GM15510 (cell line): ENCODE results near the gene FAM216B.

ENCODE experiments used
- POLR2A ChIP-seq: IDR thresholded peaks from 3 replicates; pipeline ENCODE4 v1.6.1; 2011; ENCODE audit warnings: borderline replicate concordance; ENCODE audit not compliant: insufficient read length; ENCODE audit errors: extremely low read depth

The FAM216B gene

DNA sequence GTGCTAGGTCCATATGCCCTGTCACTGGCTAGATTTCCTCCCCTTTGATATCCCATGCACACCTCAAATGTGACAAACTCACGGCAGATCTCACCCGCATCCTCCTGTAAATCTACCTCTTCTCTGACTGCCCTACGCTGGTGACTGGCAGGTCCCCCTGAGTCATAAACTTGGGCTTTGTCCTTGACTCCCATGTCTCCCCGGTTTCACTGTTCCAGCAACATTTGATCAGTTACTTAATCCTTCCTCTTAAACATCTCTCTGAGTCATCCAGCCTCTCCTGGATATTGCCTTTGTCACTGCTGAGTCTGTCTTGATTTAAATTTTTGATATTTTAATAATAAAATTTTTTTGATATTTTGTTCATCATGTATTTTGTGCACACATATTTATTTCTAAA, 26.5 kb downstream of the FAM216B start:
- TF ChIP-seq POLR2A, result no peak

DNA sequence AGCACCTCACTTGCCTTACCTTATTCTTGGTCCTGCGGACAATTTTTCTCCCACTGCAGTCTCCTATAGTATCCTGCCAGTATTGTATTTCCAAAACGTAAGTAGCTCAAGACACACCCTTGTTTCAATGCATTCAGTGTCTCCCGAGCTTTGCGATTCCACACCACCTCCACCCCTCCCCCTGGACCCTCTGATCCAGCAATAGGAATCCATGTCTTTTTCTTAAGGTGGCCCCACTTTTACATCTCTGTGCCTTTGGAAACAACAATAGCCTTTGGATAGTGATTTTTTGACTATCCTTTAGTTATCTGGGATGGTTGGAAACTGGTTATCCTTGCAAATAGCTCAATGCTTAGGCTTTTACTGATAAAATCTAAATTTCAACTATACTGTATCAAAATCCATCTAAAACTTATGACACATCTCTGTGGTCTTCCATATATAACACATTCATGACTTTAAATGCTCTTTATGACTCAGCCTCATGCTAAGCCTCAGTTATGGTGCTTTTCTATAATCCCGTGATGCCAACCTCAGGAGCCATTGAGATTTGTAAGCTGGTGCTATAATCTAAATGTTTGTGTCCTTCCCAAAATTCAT, 27.1 kb downstream of the FAM216B start:
- no peak for TF ChIP-seq POLR2A

- TF ChIP-seq POLR2A, result no peak
Observed at GRCh38 chr13:42812316-42812715, 30.9 kb downstream of the FAM216B start.

DNA sequence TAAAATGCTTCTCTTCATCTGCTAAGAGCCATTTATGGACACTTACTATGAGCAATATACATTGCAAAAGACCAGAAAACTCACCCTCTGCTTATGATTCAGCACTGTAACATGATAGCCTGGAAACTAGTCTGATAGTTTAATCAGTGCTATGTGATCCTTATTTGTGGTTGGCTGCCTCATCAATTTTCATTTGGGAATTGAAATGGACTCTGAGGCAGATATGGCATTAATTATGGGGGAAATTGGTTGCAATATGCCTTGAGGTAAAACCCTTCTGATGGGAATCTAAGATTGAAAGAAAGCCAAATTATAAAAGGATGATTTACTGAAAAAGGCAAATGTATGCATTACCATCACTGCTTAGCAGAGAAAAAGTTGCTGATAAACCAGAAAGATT, 33.5 kb downstream of the FAM216B start:
- TF ChIP-seq POLR2A, result no peak

- TF ChIP-seq POLR2A, result no peak
Observed at GRCh38 chr13:42815681-42816080, 34.3 kb downstream of the FAM216B start.

DNA sequence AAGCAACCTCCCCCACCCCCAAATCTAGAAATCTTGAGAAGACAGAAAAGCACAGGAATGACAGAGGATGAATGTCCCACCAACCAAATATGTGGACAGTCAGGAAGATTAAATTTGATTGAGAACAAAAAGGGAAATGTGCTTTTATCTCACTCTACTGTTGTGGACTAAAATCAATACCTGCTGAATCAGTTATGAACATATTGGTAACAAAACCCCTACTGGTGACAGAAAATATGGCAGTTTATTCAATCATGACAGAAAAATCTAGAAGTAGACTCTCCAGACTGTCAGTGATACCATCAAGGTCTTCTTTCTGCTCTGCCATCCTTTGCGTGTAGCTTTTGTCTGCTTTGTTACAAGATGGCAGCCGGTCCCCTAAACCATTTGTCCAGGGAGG, 35.2 kb downstream of the FAM216B start:
- TF ChIP-seq POLR2A, result no peak

- TF ChIP-seq POLR2A, result no peak
Observed at GRCh38 chr13:42820451-42820850, 39.1 kb downstream of the FAM216B start.

DNA sequence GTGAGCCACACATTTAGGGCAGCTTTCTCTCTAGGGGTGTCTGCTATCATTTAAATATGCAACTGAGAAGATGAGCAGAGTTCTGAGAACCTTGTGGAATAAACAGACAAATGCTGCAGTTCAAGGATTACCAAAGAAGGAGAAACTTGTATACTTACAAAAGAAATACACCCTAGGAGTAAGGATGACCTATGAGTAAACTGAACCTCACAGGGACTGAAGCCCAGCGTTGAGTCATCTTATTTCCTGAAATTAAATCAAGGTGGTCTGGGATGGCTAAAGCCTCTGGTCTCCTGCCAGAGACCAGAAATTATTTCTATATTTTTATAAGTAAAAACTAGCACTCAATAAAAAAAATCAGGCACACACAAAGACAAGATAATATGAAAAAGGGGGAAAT, 40.1 kb downstream of the FAM216B start:
- no peak for TF ChIP-seq POLR2A

GRCh38 chr13:42832341-42833096, 51.1 kb downstream of the FAM216B start:
- no peak for TF ChIP-seq POLR2A

- TF ChIP-seq POLR2A, result no peak
Observed at GRCh38 chr13:42834946-42835345, 53.6 kb downstream of the FAM216B start.

GRCh38 chr13:42836930-42837690, 55.7 kb downstream of the FAM216B start:
- TF ChIP-seq POLR2A, result no peak
